HCT116 (cell line): ENCODE results near the gene ERAP2.

Source experiments
- CEBPB ChIP-seq: IDR thresholded peaks from 2 replicates; pipeline ENCODE4 v1.6.1; 2012; ENCODE audit warnings: low read depth
- CTCF ChIP-seq, 3 experiments: fragments of 200-600 bp in 1 of 3; sonication (generic) in 1 of 3; IDR thresholded peaks in 2 of 3; conservative IDR thresholded peaks in 1 of 3; 2 replicates each; pipeline ENCODE4 v1.5.1; 2012 to 2017; ENCODE audit warnings: low read depth in 2 of 3, low read length in 2 of 3, antibody characterized with exemption in 1 of 3, borderline replicate concordance in 1 of 3, control low read depth in 1 of 3, mild to moderate bottlenecking in 1 of 3, mixed read lengths in 1 of 3, mixed run types in 1 of 3, moderate library complexity in 1 of 3; ENCODE audit not compliant: insufficient read depth in 1 of 3
- EGR1 ChIP-seq: IDR thresholded peaks from 2 replicates; pipeline ENCODE4 v1.6.1; 2012; ENCODE audit warnings: low read depth
- ELF1 ChIP-seq: IDR thresholded peaks from 2 replicates; pipeline ENCODE4 v1.6.1; 2012; ENCODE audit warnings: low read depth, borderline replicate concordance
- EZH2 ChIP-seq: fragments of 200-600 bp; sonication (generic); IDR thresholded peaks from 2 replicates; pipeline ENCODE4 v1.6.1; 2017; ENCODE audit warnings: antibody characterized with exemption, mixed run types
- FOSL1 ChIP-seq: IDR thresholded peaks from 2 replicates; pipeline ENCODE4 v1.6.1; 2012; ENCODE audit warnings: low read depth
- POLR2A ChIP-seq: IDR thresholded peaks from 2 replicates; pipeline ENCODE4 v1.7.0; 2011; ENCODE audit warnings: borderline replicate concordance; ENCODE audit not compliant: insufficient read depth, insufficient read length; ENCODE audit errors: extremely low read depth
- POLR2AphosphoS5 ChIP-seq: IDR thresholded peaks from 2 replicates; pipeline ENCODE4 v1.6.1; 2011; ENCODE audit warnings: mild to moderate bottlenecking, low read depth, low read length, moderate library complexity
- RAD21 ChIP-seq: IDR thresholded peaks from 2 replicates; pipeline ENCODE4 v1.6.1; 2012; ENCODE audit warnings: low read depth, mild to moderate bottlenecking
- REST ChIP-seq: IDR thresholded peaks from 2 replicates; pipeline ENCODE4 v1.6.1; 2012; ENCODE audit warnings: low read depth
- SP1 ChIP-seq: IDR thresholded peaks from 2 replicates; pipeline ENCODE4 v1.6.1; 2012; ENCODE audit warnings: low read depth
- SRF ChIP-seq: IDR thresholded peaks from 2 replicates; pipeline ENCODE4 v1.6.1; 2012; ENCODE audit warnings: low read depth
- YY1 ChIP-seq: IDR thresholded peaks from 2 replicates; pipeline ENCODE4 v1.6.1; 2011; ENCODE audit warnings: low read length, low read depth, moderate library complexity, mild to moderate bottlenecking; ENCODE audit not compliant: insufficient replicate concordance; ENCODE audit errors: extremely low read depth
- ZFX ChIP-seq: fragments of 450-650 bp; IDR thresholded peaks from 2 replicates; pipeline ENCODE4 v1.6.1; 2017

GRCh38 chr5:96935559-96936430 lies 59.5 kb downstream of the ERAP2 start, which contains the start of gene LNPEP:
- TF ChIP-seq CTCF (IDR thresholded peaks at IDR 0.05 in 2 of 3, conservative IDR thresholded peaks at IDR 0.05 in 1 of 3; ENCODE audit: borderline replicate concordance in 1 of 3, insufficient read depth in 1 of 3, low read depth in 2 of 3, low read length in 2 of 3): no peak
- peak; percentile 87 for TF ChIP-seq YY1
- TF ChIP-seq CEBPB: no peak; the same call in 1 of the 2 replicates
- no peak for TF ChIP-seq RAD21
- TF ChIP-seq ELF1: no peak; the same call in 1 of the 2 replicates
- peak; percentile 71 for TF ChIP-seq POLR2A
- no peak for TF ChIP-seq EZH2
- TF ChIP-seq SRF: no peak
- TF ChIP-seq POLR2AphosphoS5: peak; percentile 77
- TF ChIP-seq FOSL1: peak; percentile 34
- TF ChIP-seq SP1: peak; percentile 99
- peak; percentile 31; the same call in 1 of the 2 replicates for TF ChIP-seq ZFX
- no peak for TF ChIP-seq REST
- TF ChIP-seq EGR1: no peak
